ENCODE results near the gene ZNF75A.
"Not testable (repeated sequence)": the region's sequence is repeated elsewhere in the genome, so short reads cannot be mapped to it uniquely, and the experiment has no call there.

The ZNF75A gene

GRCh38 chr16:3305109-3306068, at the start of gene ZNF75A, which contains the start of gene TIGD7:
ZNF75A (plus strand) TSS chr16:3305497; CDS start chr16:3308429, 2,932 bp downstream.
TIGD7 (minus strand) TSS chr16:3305430; CDS start chr16:3300614, 4,816 bp downstream.
- DNase-seq (ENCODE audit: low read depth in 2 of 2): peak; percentile 74 to 76

DNA sequence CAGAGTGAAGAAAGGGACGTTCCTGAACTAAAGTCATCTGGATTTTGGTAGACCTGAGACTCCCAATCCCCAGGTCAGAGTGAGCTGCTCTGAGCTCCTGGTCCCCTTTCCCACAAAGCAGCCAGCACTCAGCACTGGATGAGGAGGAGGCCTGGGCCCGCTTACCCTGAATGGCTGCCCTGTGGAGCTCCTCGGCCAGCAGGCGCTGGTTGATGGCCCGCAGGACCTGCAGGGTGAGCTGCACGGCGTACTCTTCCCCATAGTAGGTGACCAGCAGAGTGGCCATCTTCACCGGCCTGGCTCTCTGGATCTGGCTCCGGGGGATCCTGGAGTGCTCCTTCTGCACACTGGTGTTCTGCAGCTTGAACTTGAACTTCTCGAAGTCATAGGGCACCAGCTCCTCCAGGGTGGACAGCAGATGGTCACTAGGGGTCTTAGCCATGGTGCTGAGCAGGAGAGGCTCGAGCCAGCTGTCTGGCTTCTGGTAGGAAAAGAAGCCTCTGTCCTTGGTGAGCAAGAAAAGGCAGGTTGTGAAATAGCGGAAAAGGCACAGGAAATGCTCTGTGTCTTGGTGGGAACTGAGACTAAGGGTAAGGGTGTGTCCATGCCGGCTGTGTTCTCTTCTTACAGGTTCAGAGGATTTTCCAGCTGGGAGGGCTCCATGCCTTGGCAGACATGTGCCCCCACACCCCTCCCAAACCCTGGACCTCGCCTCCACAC, 49.0 kb upstream of the ZNF75A start, which contains the start of gene MEFV:
Gene MEFV, minus strand, starts transcription at position 488 of the 720 bp plus-strand sequence. Its CDS starts 46 bp downstream, at position 442.
- no peak for DNase-seq (ENCODE audit: low read depth in 2 of 2)

- DNase-seq (ENCODE audit: low read depth in 2 of 2): no peak
Observed at GRCh38 chr16:3256866-3257465, 48.3 kb upstream of the ZNF75A start.

DNA sequence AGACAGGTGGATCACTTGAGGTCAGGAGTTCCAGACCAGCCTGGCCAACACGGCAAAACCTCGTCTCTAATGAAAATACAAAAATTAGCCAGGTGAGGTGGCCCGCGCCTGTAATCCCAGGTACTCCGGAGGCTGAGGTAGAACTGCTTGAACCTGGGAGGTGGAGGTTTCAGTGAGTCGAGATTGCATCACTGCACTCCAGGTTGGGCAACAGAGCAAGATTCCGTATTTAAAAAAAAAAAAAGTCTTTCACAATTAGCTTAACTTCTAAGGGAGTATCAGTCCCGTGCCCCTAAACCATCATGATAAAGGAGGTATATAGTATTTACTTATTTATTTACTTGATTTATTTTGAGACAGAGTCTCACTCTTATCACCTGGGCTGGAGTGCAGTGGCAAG, 45.5 kb upstream of the ZNF75A start:
- DNase-seq (ENCODE audit: low read depth in 2 of 2): no peak

DNA sequence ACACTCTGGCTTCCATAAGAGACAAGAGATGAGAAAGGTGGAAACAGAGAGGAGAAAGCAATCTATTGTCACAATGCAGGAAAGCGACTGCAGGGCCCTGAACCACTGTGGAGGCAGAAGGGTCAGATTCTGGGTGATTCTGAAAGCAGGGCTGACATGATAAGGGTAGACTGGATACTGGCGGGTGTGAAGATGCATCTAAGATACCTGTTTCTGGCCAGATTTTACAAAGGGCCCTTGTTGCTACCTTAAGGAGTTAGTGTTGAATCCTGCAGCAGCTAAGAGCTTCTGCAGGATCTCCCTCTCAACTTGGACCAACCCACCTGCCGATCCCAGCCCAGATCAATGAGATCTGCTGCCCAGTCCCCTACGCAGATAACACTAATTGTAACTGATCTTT, 42.8 kb upstream of the ZNF75A start:
- DNase-seq (ENCODE audit: low read depth in 2 of 2): no peak

- DNase-seq (ENCODE audit: low read depth in 2 of 2): peak; percentile 92 to 98
Observed at GRCh38 chr16:3264137-3265036, 40.9 kb upstream of the ZNF75A start.

DNA sequence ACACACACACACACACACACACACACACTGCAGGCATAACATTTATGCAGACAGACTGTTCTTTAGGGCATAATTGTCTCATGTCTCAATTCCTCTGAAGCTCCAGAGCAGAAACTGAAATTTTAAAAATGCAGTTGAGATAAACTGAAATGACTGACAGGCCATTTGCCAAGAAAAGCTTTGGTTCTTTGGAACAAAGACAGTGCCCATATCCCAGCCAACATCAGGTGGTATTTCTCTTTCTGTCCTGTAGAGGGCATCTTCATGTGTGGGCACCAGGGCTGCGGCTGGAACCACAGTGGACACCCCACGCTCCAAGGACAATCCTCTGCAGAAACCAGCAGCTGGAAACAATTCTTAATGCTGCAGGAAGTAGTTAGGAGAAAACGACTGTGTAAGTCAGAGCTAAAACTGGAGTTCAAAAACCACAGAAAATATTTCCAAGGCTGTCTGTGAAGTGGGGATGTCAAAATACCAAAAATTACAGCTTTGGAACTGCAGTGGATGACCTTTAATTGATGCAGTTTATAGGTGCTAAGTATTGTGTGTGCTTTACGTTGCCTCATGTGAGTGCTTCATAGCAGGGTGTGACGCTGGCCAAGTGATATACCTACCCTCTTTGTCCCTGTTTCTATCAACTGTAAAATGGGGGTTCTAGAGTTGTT, 38.3 kb upstream of the ZNF75A start:
- no peak for DNase-seq (ENCODE audit: low read depth in 2 of 2)

DNA sequence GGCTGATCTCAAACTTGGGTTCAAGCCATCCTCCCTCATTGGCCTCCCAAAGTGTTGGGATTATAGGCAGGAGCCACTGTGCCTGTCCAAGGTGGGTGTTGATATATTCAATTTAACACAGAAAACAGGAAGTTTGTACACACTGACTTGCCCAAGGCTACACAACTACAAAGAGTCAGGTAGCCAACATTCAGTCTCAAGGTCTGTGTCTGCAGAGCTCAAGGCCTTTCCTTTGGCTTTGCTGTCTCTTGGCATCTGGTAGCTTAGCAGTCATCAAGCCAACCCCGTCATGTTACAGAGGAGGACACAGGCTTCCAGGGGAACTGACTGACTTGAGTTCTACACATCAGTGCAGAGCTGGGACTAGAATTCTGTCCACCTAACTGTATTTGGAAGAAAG, 37.0 kb upstream of the ZNF75A start:
- no peak for DNase-seq (ENCODE audit: low read depth in 2 of 2)

GRCh38 chr16:3270718-3271117, 34.6 kb upstream of the ZNF75A start:
- not testable (repeated sequence) for DNase-seq (ENCODE audit: low read depth in 2 of 2)

- DNase-seq (ENCODE audit: low read depth in 2 of 2): not testable (repeated sequence)
Observed at GRCh38 chr16:3271281-3271680, 34.0 kb upstream of the ZNF75A start.

GRCh38 chr16:3274490-3274889, 30.8 kb upstream of the ZNF75A start:
- DNase-seq (ENCODE audit: low read depth in 2 of 2): no peak

- no peak for DNase-seq (ENCODE audit: low read depth in 2 of 2)
Observed at GRCh38 chr16:3274947-3275346, 30.4 kb upstream of the ZNF75A start.

GRCh38 chr16:3276679-3277078, 28.6 kb upstream of the ZNF75A start:
- DNase-seq (ENCODE audit: low read depth in 2 of 2): no peak

DNA sequence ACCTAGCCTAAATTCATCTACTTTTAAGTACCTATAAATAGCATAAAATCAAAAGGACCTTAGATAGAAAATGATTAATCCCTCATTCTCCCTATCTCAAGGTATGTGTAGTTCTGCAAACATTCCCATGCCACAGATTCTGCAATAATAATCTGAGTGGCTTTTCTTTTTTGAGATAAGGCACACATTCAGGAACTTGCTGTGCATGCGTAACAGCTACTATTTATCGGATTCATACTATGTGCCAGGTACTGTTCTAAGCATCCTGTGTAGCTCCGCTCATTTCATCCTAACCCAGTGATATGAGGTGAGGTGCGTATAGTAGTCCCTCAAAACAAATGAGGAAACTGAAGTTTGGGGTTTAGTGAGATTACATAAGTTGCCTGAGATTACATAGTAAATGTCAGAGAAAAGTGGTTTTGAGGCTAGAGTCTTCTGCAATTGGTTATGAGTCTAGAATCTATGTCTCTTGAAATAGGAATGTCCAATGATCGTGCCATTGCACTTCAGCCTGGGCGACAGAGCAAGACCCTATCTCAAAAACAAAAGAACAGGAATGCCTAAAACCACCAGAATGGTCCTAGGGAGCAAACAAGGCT, 24.0 kb upstream of the ZNF75A start:
- no peak for DNase-seq (ENCODE audit: low read depth in 2 of 2)

- no peak for DNase-seq (ENCODE audit: low read depth in 2 of 2)
Observed at GRCh38 chr16:3282103-3282729, 23.1 kb upstream of the ZNF75A start.

DNA sequence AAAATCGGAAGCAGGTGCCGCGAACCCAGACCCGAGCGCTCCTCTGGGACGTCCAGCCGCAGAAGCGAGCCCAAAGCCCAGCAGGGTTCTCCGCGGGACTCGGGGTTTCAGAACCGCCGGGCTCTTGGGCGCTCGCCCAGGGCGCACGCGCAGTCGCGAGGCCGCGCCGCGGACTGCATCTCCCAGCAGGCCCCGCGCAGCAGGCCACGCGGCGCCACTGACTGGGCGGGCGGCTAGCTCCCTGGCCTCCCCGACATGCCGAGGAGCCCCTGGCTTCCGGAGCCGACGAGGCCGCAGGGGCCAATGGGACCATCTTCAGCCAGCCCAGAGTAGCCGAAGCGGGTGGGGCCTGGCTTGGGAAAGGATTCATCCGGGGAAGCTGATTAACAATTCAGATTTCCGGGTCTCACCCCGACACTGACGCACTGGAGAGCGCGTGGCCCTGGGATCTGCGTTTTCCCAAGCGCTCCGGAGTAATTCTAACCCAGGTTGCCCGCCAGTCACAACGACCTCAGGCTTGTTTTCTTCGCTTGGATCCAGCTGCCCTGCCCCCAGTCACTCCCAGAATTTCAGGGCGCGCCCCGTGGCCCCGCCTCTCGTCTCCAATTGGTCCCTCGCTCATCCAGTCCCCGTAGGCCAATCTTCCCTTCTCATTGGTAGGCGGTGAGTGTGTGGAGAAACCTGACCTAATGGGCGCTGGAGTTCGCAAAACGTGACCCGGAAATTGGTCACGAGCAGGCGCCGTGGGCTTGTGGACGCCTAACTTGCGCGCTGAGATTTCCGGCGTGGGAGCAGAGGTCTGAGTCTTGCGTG, 22.4 kb upstream of the ZNF75A start, which contains the start of gene ZNF263:
Gene ZNF263, plus strand, starts transcription at position 762 of the 813 bp plus-strand sequence. CDS start 328 bp downstream, outside the sequence.
- DNase-seq (ENCODE audit: low read depth in 2 of 2): peak; percentile 91

GRCh38 chr16:3283543-3284447, 21.5 kb upstream of the ZNF75A start:
- no peak for DNase-seq (ENCODE audit: low read depth in 2 of 2)
